MM.1S (cell line): ENCODE measurements around the gene TENT4B.

Source experiments
- DNase-seq: peaks from one replicate; pipeline ENCODE4 v3.0.0-alpha.2; 2015
- H2AFZ ChIP-seq: fragments of 300-600 bp; sonication (generic); 2 replicates; pipeline ENCODE4 v1.6.0; 2016; ENCODE audit warnings: antibody characterized with exemption, low read length
- H3F3A ChIP-seq: fragments of 300-600 bp; sonication (generic); 2 replicates; pipeline ENCODE4 v1.6.1; 2016; ENCODE audit warnings: mild to moderate bottlenecking, antibody characterized with exemption, low read length, moderate library complexity, mixed read lengths; ENCODE audit not compliant: insufficient read depth
- H3K27ac ChIP-seq: fragments of 300-600 bp; sonication (generic); 2 replicates; pipeline ENCODE4 v1.5.1; 2016; ENCODE audit warnings: mild to moderate bottlenecking, low read length
- H3K27me3 ChIP-seq: fragments of 300-600 bp; sonication (generic); replicated peaks from 2 replicates; pipeline ENCODE4 v1.6.0; 2016; ENCODE audit warnings: low read length; ENCODE audit not compliant: insufficient read depth
- H3K36me3 ChIP-seq: fragments of 300-600 bp; sonication (generic); replicated peaks from 2 replicates; pipeline ENCODE4 v1.6.1; 2016; ENCODE audit warnings: mild to moderate bottlenecking, low read length, mixed read lengths; ENCODE audit not compliant: insufficient read depth
- H3K4me1 ChIP-seq: fragments of 300-600 bp; sonication (generic); 2 replicates; pipeline ENCODE4 v1.6.1; 2016; ENCODE audit warnings: low read length, mixed read lengths
- H3K4me2 ChIP-seq: fragments of 300-600 bp; sonication (generic); 2 replicates; pipeline ENCODE4 v1.6.0; 2016; ENCODE audit warnings: low read depth, low read length
- H3K4me3 ChIP-seq: fragments of 300-600 bp; sonication (generic); 2 replicates; pipeline ENCODE4 v1.5.1; 2016; ENCODE audit warnings: low read length, mixed read lengths
- H3K79me2 ChIP-seq: fragments of 300-600 bp; sonication (generic); 2 replicates; pipeline ENCODE4 v1.6.1; 2016; ENCODE audit warnings: mixed run types, low read length, mixed read lengths
- H3K9ac ChIP-seq: fragments of 300-600 bp; sonication (generic); 2 replicates; pipeline ENCODE4 v1.6.1; 2016; ENCODE audit warnings: low read length, mixed read lengths
- H3K9me2 ChIP-seq: fragments of 300-600 bp; sonication (generic); replicated peaks from 2 replicates; pipeline ENCODE4 v1.6.1; 2016; ENCODE audit warnings: mild to moderate bottlenecking, low read length, mixed read lengths; ENCODE audit not compliant: insufficient read depth
- H3K9me3 ChIP-seq: fragments of 300-600 bp; sonication (generic); replicated peaks from 2 replicates; pipeline ENCODE4 v1.6.1; 2016; ENCODE audit warnings: mild to moderate bottlenecking, low read length, mixed read lengths; ENCODE audit not compliant: insufficient read depth
- H4K20me1 ChIP-seq: fragments of 300-600 bp; sonication (generic); 2 replicates; pipeline ENCODE4 v1.6.1; 2016; ENCODE audit warnings: mild to moderate bottlenecking, low read length, moderate library complexity, mixed read lengths; ENCODE audit not compliant: insufficient read depth
- CTCF ChIP-seq: fragments of 300-600 bp; sonication (generic); IDR thresholded peaks from 2 replicates; pipeline ENCODE4 v1.5.1; 2016; ENCODE audit warnings: antibody characterized with exemption, low read length, mixed read lengths
- EZH2 ChIP-seq: fragments of 300-600 bp; sonication (generic); optimal IDR thresholded peaks from 2 replicates; pipeline ENCODE3; 2017; ENCODE audit warnings: low read depth, mild to moderate bottlenecking, antibody characterized with exemption, low read length, mixed read lengths
- EZH2phosphoT487 ChIP-seq: fragments of 300-600 bp; sonication (generic); IDR thresholded peaks from 2 replicates; pipeline ENCODE4 v1.6.1; 2018; ENCODE audit warnings: antibody characterized with exemption, low read length

TENT4B gene

DNA sequence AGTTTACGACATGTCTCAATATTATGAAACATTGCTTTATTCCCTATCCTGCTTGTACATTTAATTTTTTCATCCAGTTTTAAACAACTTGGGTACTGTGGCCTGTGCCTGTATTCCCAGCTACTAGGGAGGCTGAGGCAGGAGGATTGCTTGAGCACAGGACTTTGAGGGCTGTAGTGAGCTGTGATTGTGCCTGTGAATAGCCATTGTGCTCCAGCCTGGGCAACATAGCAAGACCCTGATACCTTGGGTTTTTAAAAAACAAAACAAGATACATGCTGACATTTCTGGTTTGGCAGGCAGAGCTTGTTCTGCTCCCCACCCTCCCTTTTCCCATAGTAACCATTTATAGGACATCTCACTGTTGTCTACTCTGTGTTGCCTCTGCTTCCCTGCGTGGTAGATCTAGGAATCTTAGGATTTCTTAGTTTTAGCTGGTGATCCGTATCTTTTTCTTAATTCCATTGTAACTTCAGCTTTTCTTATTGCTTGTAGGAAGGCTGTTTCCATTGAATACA lies 35.6 kb downstream of the TENT4B start:
- Histone ChIP-seq H3K9me2 (no peaks in the 10 kb centered on the region), H3K27me3 (no peaks in the 10 kb centered on the region), H3K4me1 (no peaks in the 10 kb centered on the region), H3K79me2 (peaks cover 82% of the 10 kb centered on the region), H3K4me2 (no peak overlapping the region), H3F3A (no peaks in the 10 kb centered on the region), H3K36me3 (no peaks in the 10 kb centered on the region), H3K27ac (no peak overlapping the region), H3K9me3 (no peaks in the 10 kb centered on the region), H2AFZ (no peak overlapping the region), H4K20me1 (no peaks in the 10 kb centered on the region; the same call in 1 of the 2 replicates), H3K9ac (no peak overlapping the region), H3K4me3 (no peak overlapping the region)
- no peak for TF ChIP-seq EZH2phosphoT487
- no peak for TF ChIP-seq EZH2
- no peak for TF ChIP-seq CTCF
- no peak for DNase-seq

GRCh38 chr16:50190292-50190691 lies 37.2 kb downstream of the TENT4B start:
- Histone ChIP-seq H3K79me2 (peaks cover 80% of the 10 kb centered on the region), H3K4me1 (no peaks in the 10 kb centered on the region), H3K9me2 (no peaks in the 10 kb centered on the region), H2AFZ (no peak overlapping the region), H3K36me3 (no peaks in the 10 kb centered on the region), H3K9me3 (no peaks in the 10 kb centered on the region), H3K4me2 (no peak overlapping the region), H4K20me1 (no peaks in the 10 kb centered on the region; the same call in 1 of the 2 replicates), H3K27me3 (no peaks in the 10 kb centered on the region), H3F3A (no peaks in the 10 kb centered on the region), H3K27ac (no peak overlapping the region), H3K4me3 (no peak overlapping the region), H3K9ac (no peak overlapping the region)
- TF ChIP-seq EZH2 = no peak
- no peak for TF ChIP-seq CTCF
- no peak for TF ChIP-seq EZH2phosphoT487
- DNase-seq = no peak

DNA sequence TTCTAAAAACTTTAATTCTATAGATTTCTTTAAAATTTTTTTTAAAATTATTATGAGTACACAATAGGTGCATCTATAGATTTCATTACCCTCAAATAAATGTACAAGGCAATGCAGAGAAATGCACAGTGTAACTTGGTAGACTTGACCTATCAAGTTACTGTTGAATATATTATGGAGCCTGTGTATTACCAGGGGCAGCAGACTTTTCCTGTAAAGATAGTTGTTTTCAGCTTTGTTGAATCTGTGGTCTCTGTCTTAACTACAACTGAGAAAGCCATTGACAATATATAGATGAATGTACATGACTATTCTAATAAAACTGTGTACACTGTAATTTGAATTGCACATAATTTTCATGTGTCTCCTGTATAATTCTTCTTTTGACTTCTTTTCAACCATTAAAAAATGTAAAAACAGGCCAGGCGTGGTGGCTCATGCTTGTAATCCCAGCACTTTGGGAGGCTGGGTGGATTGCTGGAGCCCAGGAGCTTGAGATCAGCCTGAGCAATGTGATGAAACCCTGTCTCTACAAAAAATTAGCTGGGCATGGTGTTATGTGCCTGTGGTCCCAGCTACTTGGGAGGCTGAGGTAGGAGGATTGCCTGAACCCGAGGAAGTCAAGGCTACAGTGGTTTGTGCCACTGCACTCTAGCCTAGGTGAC lies 39.4 kb downstream of the TENT4B start:
- no peak for DNase-seq
- H3K27ac ChIP-seq = no peak overlapping the region
- H3K9me3 ChIP-seq = no peaks in the 10 kb centered on the region
- H3K36me3 ChIP-seq = no peaks in the 10 kb centered on the region
- no peaks in the 10 kb centered on the region for H3F3A ChIP-seq
- peaks cover 79% of the 10 kb centered on the region for H3K79me2 ChIP-seq
- no peak overlapping the region for H3K4me3 ChIP-seq
- peaks cover 9% of the 10 kb centered on the region; the same call in 1 of the 2 replicates for H3K4me1 ChIP-seq
- no peak overlapping the region for H3K9ac ChIP-seq
- H3K9me2 ChIP-seq = no peaks in the 10 kb centered on the region
- H2AFZ ChIP-seq = no peak overlapping the region
- no peaks in the 10 kb centered on the region for H3K27me3 ChIP-seq
- no peaks in the 10 kb centered on the region; the same call in 1 of the 2 replicates for H4K20me1 ChIP-seq
- no peak for TF ChIP-seq EZH2
- no peak for TF ChIP-seq EZH2phosphoT487
- no peak for TF ChIP-seq CTCF
- no peak overlapping the region for H3K4me2 ChIP-seq
